GM21723 (cell line): ENCODE results near the gene CELF5.
"Not testable (repeated sequence)": the region's sequence is repeated elsewhere in the genome, so short reads cannot be mapped to it uniquely, and the experiment has no call there.

Experiments used
- ATAC-seq: cut with Tn5 transposase; IDR thresholded peaks from one replicate; pipeline ENCODE4 v1.9.1; 2021; ENCODE audit warnings: mild to moderate bottlenecking, moderate library complexity; ENCODE audit not compliant: unreplicated experiment

The CELF5 gene

GRCh38 chr19:3189702-3190469, 34.6 kb upstream of the CELF5 start:
- no peak for ATAC-seq

DNA sequence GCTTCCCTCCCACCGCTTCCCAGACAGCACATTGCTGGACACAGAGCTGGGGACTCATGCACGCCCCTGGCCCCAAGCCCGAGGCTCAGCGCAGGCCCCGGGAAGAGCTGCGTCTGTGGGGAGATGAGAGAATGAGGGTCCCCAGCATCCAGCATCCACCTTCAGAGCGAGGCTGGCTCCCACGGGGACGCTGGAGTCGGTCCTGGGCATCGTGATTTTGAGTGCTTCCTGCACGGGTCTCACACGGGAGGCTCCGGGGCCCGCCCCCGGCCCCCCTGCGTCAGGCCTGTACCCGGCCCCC, 34.0 kb upstream of the CELF5 start:
- no peak for ATAC-seq

DNA sequence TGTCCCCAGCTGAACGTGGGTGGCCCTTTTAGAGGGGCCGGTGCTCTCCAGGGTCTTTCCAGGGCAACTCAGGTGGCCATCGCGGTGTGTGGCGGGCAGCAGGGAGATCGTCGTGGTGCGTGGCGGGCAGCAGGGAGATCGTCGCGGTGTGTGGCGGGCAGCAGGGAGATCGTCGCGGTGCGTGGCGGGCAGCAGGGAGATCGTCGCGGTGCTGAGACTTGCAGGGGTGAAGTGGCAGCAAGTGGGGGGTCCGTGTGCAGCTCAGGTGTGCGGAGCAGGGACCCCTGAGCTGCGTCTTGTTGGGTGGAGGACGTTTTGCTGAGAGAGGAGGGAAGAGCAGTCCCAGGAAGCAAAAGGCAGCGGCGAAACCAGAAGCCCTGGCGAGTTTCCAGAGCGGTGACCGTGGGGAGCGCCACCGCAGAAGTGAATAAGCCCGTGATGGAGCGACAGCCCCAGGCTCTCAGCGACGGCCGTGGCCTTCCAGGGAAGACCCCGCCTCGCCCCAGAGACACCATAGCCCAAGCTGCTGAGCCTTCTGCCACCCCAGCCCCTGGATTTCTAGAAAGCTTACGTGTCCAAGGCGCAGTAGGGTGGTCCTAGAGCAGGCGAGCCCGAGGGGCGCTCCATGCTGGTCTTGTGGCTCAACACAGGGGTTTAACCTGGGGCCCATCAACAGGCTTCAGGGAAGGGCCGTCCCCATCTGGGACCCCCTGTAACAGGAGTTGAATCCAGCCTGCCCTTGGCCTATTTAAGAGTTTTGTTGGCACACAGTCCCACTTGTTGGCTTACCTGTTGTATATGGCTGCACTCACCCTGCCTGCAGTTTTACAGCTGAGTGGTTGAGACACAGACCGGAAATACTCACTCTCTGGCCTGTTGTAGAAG, 33.3 kb upstream of the CELF5 start:
- no peak for ATAC-seq

GRCh38 chr19:3191806-3192104, 32.7 kb upstream of the CELF5 start:
- ATAC-seq, result not testable (repeated sequence)

- no peak for ATAC-seq
These were observed 32.2 kb upstream of the CELF5 start for GRCh38 chr19:3192228-3192635.

- ATAC-seq, result no peak
These were observed 31.8 kb upstream of the CELF5 start for GRCh38 chr19:3192684-3193083.

GRCh38 chr19:3193256-3194105, 31.0 kb upstream of the CELF5 start:
- no peak for ATAC-seq

- no peak for ATAC-seq
These were observed 30.1 kb upstream of the CELF5 start for GRCh38 chr19:3194106-3195087.

GRCh38 chr19:3196064-3196932, 28.2 kb upstream of the CELF5 start:
- no peak for ATAC-seq

GRCh38 chr19:3196933-3197205, 27.6 kb upstream of the CELF5 start:
- no peak for ATAC-seq

- ATAC-seq, result no peak
These were observed 25.4 kb upstream of the CELF5 start for GRCh38 chr19:3198901-3199700.

GRCh38 chr19:3201072-3201700, 23.3 kb upstream of the CELF5 start:
- no peak for ATAC-seq

DNA sequence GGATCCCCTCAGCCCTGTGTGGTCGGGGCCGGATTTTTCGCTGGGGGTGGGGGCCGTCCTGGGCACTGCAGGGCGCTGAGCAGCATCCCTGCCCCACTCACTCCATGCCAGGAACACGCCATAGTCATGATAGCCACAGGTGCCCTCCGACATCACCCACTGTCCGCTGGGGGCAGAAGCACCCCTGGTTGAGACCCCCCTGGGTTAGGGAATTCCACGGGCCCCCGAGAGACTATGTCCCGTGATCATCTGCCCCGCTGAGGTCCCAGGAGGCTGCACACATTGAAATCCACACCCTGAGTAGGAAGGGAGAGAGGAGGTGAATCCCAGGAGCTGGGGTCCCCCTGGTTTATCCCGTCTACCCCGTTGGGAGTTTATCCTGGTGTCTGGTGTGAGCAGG, 22.6 kb upstream of the CELF5 start:
- no peak for ATAC-seq

DNA sequence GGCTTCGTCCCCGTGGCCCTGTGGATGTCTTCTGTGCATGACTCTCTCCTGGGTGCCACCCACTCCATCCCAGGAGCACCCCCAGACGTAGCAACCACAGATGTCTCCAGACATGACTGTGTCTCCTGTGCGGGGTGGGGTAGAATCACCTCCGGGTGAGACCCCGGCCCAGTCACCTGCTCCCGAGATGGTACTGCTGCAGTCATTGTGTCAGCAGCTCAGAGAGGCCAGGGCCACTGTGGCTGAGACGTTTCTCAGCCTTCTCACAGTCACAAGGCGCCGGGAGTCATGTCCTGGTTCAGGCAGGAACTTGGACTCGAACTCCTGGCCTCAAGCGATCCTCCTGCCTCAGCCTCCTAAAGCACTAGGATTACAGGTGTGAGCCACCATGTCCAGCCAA, 22.1 kb upstream of the CELF5 start:
- no peak for ATAC-seq

DNA sequence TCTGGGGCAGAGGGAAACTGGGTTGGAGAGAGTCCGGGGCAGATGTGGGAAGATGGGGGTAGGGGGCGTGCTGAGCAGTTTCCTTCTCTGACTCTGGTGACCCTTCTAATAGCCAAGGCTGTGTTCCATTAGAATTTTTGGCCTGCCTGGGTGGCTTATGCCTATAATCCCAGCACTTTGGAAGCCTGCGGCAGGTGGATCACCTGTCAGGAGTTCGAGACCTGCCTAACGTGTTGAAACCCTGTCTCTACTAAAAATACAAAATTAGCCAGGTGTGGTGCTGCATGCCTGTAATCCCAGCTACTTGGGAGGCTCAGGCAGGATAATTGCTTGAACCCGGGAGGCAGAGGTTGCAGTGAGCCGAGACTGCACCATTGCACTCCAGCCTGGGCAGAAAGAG, 21.6 kb upstream of the CELF5 start:
- ATAC-seq, result not testable (repeated sequence)

- no peak for ATAC-seq
These were observed 20.4 kb upstream of the CELF5 start for GRCh38 chr19:3203805-3204645.

- no peak for ATAC-seq
These were observed 19.7 kb upstream of the CELF5 start for GRCh38 chr19:3204646-3205275.
